Measurements from ENCODE around the gene ALX3.

The ALX3 gene

GRCh38 chr1:110063781-110064180, 6.7 kb downstream of the ALX3 start:
- DNase-seq: no peak

GRCh38 chr1:110062612-110063011, 7.9 kb downstream of the ALX3 start:
- DNase-seq: no peak

- no peak for DNase-seq
These were observed 9.1 kb downstream of the ALX3 start for GRCh38 chr1:110061341-110061740.

- DNase-seq: no peak
These were observed 9.8 kb downstream of the ALX3 start for GRCh38 chr1:110060662-110061060.

GRCh38 chr1:110060034-110060661, 10.3 kb downstream of the ALX3 start:
- DNase-seq: peak; percentile 81

- no peak for DNase-seq
These were observed 11.2 kb downstream of the ALX3 start for GRCh38 chr1:110059133-110059863.

- no peak for DNase-seq
These were observed 11.9 kb downstream of the ALX3 start for GRCh38 chr1:110058591-110058990.

GRCh38 chr1:110057963-110058518, 12.4 kb downstream of the ALX3 start:
- no peak for DNase-seq

- DNase-seq: no peak
These were observed 13.7 kb downstream of the ALX3 start for GRCh38 chr1:110056776-110057175.

- no peak for DNase-seq
These were observed 14.2 kb downstream of the ALX3 start for GRCh38 chr1:110056285-110056683.

GRCh38 chr1:110055493-110056284, 14.8 kb downstream of the ALX3 start:
- no peak for DNase-seq

GRCh38 chr1:110053552-110054428, 16.7 kb downstream of the ALX3 start:
- DNase-seq: peak; percentile 76

GRCh38 chr1:110051262-110051648, 19.2 kb downstream of the ALX3 start:
- DNase-seq: no peak

GRCh38 chr1:110050602-110051261, 19.7 kb downstream of the ALX3 start:
- DNase-seq: no peak

- no peak for DNase-seq
These were observed 20.5 kb downstream of the ALX3 start for GRCh38 chr1:110049801-110050601.

- DNase-seq: no peak
These were observed 21.4 kb downstream of the ALX3 start for GRCh38 chr1:110048923-110049601.

GRCh38 chr1:110048240-110048639, 22.2 kb downstream of the ALX3 start:
- no peak for DNase-seq

GRCh38 chr1:110047463-110047862, 23.0 kb downstream of the ALX3 start:
- DNase-seq: no peak

GRCh38 chr1:110043016-110043415, 27.5 kb downstream of the ALX3 start:
- no peak for DNase-seq

- peak; percentile 48 for DNase-seq
These were observed 29.9 kb downstream of the ALX3 start for GRCh38 chr1:110040548-110040947.
